ENCODE measurements around the gene XRCC1.
"Not testable (repeated sequence)": the region's sequence is repeated elsewhere in the genome, so short reads cannot be mapped to it uniquely, and the experiment has no call there.

XRCC1 gene

DNA sequence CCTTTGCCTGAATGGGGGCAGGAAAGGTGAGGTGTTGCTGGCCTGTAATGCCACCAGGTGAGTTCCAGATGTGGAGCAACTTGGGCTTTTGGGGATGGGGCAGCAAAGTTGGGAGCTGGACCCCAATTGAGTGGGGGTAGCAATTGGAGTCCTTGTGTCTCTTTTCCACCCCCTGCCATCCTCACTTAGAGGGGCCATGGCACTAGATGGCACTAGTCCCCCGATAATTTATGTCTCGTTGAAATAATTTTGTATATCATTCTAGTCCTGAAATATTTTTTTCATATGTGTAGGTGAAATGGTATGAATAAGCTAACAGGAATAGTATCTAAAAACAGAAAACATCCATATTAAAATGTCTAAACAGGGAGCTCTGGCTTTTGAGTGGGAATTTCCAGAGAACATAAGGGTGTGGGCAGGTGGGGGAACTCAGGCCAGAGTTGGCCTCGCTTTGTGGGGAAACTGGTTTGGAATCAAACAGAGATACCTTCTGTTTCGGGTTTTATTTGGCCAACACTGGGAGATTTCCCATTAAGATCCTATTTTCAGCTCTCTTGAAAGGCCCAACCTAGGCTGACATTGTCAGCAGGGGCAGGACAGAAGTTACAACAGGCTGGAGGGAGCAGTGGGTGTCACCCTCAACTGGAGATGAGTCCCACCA lies 24.4 kb upstream of the XRCC1 start:
- DNase-seq: no peak

DNA sequence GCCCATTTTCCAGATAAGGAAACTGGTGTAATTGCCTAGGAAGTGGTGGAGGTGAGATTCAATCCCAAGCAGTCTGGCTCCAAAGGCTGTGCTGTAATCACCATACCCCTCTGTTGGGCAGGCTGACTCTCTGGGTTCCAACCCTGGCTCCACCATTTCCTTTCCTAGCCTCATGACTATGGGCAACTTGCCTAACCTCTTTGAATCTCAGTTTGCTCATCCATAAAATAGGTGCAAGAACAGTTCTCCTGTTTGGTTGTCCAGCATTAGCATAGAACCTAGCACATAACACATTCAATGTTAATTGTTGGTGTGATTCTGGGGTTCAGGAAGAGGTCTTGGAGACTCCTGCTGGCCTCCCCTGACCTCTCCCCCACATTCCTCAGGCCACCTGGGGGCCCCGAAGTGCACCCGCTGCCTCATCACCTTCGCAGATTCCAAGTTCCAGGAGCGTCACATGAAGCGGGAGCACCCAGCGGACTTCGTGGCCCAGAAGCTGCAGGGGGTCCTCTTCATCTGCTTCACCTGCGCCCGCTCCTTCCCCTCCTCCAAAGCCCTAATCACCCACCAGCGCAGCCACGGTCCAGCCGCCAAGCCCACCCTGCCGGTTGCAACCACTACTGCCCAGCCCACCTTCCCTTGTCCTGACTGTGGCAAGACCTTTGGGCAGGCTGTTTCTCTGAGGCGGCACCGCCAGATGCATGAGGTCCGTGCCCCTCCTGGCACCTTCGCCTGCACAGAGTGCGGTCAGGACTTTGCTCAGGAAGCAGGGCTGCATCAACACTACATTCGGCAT lies 23.3 kb upstream of the XRCC1 start:
- DNase-seq: no peak

DNA sequence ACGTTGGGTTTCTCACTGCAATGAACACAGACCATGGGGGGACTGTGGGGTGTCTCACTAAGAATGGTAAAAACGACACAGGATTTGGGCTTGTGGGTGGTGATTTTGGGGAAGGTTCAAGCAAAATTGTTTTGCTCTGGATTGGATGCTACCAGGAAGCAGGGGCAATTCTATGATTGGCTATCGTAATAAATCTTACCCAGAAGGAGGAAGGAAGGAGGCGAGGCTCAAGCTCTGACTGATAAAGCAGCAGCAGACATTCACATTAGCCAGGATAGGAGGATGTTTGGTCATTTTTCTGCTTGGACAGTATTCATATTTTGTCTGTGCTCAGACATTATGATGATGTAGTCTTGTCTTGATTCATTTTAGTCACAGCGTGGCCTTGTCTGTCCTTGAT lies 22.5 kb upstream of the XRCC1 start:
- no peak for DNase-seq

- no peak for DNase-seq
Measured at GRCh38 chr19:43596842-43597461, 21.6 kb upstream of the XRCC1 start.

DNA sequence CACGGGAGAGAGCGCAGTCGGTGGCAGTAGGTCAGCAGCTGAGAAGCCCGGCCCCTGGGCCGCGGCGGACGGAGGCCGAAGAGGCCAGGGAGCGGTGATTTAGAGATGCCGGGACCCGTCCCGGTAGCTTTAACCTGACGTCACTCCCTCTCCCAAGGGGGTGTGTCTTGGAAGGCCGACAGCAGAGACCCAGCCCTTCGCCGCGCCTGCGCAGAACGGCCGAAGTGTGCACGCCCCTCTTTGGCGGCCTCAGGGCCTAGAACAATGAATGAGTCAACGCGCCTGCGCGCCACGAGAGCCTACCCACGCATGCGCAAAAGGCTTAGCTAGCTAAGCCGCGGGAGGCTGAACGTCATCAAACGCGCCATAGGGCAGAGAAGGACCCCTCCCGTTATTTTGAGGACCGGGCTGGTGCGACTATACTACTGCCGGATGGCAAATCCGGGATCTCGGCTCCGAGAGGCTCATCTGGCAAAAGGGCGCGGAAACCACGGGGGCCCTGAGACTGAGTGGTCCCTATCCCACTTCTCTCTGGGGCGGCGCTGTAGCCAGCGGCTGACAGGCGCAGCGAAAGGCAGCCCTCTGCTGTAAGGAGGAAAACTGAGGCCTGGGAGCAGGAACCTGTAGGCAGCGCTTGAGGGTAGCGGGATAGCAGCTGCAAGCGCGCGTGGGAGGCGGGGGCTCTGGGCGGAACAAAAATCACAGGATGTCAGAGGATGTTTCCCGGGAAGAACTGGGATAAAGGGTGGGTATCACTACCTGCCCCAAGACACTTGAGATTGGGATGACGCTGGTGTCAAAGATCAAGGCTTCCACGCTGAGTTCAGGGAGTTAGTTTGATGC lies 20.9 kb upstream of the XRCC1 start, which contains the start of the genes IRGQ and ZNF576:
TSS of gene IRGQ (minus strand) at position 136 of the 843 bp plus-strand sequence. CDS start 796 bp downstream, outside the sequence.
TSS of gene ZNF576 (plus strand) at position 597 of the 843 bp plus-strand sequence. CDS start 514 bp downstream, outside the sequence.
- DNase-seq: peak; percentile 99

- peak; percentile 9 for DNase-seq
Measured at GRCh38 chr19:43595605-43595998, 20.3 kb upstream of the XRCC1 start.

- DNase-seq: peak; percentile 65
Measured at GRCh38 chr19:43594710-43595604, 19.6 kb upstream of the XRCC1 start.

- no peak for DNase-seq
Measured at GRCh38 chr19:43594081-43594697, 18.9 kb upstream of the XRCC1 start.

GRCh38 chr19:43592800-43593350 lies 17.5 kb upstream of the XRCC1 start:
- DNase-seq: no peak

- DNase-seq: no peak
Measured at GRCh38 chr19:43591904-43592772, 16.8 kb upstream of the XRCC1 start.

DNA sequence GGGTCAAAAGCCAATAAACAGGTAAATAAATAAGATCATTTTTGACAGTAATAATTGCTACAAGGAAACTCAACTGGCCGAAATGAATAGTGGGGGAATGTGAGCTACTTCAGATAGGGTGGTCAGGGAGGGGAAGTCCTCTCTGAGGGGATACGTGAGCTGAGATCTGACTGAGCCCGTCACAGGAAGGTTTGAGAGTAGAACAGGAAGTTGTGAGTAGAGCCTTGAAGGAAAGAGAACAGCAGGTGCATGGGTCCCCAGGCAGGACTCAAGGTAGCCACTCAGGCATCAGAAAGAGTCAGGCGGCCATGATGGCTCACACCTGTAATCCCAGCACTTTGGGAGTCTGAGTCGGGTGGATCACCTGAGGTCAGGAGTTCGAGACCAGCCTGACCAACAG lies 14.4 kb upstream of the XRCC1 start:
- no peak for DNase-seq

- DNase-seq: no peak
Measured at GRCh38 chr19:43589277-43589676, 13.9 kb upstream of the XRCC1 start.

GRCh38 chr19:43587029-43587428 lies 11.7 kb upstream of the XRCC1 start:
- DNase-seq: not testable (repeated sequence)

- no peak for DNase-seq
Measured at GRCh38 chr19:43586346-43586745, 11.0 kb upstream of the XRCC1 start.

DNA sequence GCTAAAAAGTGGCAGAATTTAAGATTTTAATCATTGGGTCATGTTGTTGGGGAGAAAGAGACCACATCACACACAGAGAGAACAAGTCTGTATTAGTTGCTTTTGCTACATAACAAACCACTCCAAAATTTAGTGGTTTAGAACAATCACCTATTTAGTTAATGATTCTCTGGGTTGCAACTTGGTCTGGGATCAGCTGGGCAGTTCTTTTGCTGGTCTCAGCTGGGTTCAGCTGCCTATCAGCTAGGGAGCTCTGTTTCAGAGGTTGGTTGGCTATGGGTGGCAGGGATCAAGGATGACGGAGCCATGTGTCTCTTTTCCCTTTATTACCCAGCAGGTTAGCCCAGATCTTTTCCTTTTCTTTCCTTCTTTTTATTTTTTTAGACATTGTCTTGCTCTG lies 9.2 kb upstream of the XRCC1 start:
- no peak for DNase-seq

GRCh38 chr19:43582495-43582894 lies 7.2 kb upstream of the XRCC1 start:
- DNase-seq: no peak

- no peak for DNase-seq
Measured at GRCh38 chr19:43581467-43581866, 6.1 kb upstream of the XRCC1 start.

- no peak for DNase-seq
Measured at GRCh38 chr19:43578787-43579186, 3.5 kb upstream of the XRCC1 start.

DNA sequence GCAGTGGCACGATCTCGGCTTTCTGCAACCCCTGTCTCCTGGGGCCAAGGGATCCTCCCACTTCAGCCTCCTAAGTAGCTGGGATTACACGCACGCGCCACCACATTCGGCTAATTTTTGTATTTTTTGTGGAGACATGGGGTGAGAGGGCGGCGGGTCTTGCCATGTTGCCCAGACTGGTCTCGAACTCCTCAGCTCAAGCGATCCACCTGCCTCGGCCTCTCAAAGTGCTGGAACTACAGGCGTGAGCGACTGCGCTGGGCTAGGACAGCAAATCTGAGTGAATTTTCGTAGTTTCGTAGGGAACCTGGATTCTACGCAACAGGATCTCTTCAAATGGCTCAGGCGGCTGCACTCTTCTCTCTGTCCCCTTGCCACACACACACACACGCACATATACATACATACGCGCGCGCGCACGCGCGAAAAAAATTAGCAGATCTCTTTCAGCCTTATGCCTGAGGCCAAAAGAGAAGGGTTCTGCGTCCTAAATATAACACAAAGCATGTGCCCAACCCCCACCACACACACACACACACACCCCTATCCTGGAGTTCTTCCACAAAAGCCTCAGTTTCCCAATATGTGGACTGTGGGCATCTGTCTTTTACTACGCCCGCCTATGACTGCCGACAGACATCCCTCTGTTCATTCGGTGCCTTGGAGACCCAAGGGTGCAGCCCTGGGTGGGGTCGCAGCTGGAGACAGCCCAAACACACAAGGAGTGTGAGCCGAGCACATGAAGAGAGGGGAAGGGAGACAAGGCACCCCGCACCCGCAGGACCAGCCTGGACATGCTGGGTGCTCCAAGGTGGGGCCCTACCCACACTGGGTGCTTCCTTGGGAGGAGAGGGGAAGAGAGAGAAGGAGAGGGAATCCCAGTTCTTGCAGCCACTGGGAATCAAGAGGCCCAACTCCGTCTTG lies 890 bp upstream of the XRCC1 start:
- DNase-seq: no peak
